ENCODE measurements around the gene CREB3L2.
"Not testable (repeated sequence)": the region's sequence is repeated elsewhere in the genome, so short reads cannot be mapped to it uniquely, and the experiment has no call there.

CREB3L2 gene

DNA sequence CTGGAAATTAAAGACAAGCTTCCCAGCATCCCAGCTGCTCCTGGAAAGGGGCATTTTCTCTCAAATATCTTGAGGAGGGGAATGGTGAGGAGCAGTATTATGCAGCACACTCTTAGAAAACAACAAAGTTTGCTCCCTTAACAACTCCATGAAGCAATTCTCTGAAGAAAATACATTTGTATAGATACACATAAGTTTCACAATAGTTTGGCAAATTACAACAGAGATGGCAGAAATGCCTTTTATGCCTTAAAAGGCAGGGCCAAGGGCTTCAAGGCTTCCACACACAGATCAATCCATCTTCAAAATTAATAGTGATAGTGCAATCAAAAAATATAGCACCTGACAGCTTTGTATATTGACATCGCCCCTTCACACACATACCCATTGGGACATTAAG, 167.3 kb downstream of the CREB3L2 start:
- Histone ChIP-seq H3K9me3 (ENCODE audit: insufficient read depth, low read length) (peaks cover 7% of the 10 kb centered on the region), H3K27ac (ENCODE audit: low read depth, low read length) (no peak overlapping the region), H3K4me3 (ENCODE audit: insufficient read depth, low read length, poor library complexity, severe bottlenecking) (no peak overlapping the region), H4K20me1 (ENCODE audit: low read depth, low read length) (no peaks in the 10 kb centered on the region), H3K79me2 (ENCODE audit: insufficient read depth, low read length) (no peaks in the 10 kb centered on the region), H2AFZ (ENCODE audit: low read depth, low read length, severe bottlenecking) (no peak overlapping the region), H3K36me3 (ENCODE audit: low read length) (no peaks in the 10 kb centered on the region), H3K27me3 (ENCODE audit: low read length) (no peaks in the 10 kb centered on the region), H3K9me2 (replicated peaks; ENCODE audit: insufficient read depth, low read length) (no peaks in the 10 kb centered on the region), H3K4me2 (ENCODE audit: low read depth, low read length, poor library complexity, severe bottlenecking) (no peak overlapping the region), H3K9ac (ENCODE audit: low read length) (no peak overlapping the region), H3F3A (ENCODE audit: insufficient read depth) (no peaks in the 10 kb centered on the region)
- TF ChIP-seq EZH2phosphoT487 (conservative IDR thresholded peaks at IDR 0.05; ENCODE audit: low read length), result no peak
- TF ChIP-seq, protein P1, sequence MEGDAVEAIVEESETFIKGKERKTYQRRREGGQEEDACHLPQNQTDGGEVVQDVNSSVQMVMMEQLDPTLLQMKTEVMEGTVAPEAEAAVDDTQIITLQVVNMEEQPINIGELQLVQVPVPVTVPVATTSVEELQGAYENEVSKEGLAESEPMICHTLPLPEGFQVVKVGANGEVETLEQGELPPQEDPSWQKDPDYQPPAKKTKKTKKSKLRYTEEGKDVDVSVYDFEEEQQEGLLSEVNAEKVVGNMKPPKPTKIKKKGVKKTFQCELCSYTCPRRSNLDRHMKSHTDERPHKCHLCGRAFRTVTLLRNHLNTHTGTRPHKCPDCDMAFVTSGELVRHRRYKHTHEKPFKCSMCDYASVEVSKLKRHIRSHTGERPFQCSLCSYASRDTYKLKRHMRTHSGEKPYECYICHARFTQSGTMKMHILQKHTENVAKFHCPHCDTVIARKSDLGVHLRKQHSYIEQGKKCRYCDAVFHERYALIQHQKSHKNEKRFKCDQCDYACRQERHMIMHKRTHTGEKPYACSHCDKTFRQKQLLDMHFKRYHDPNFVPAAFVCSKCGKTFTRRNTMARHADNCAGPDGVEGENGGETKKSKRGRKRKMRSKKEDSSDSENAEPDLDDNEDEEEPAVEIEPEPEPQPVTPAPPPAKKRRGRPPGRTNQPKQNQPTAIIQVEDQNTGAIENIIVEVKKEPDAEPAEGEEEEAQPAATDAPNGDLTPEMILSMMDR (IDR thresholded peaks at IDR 0.05; ENCODE audit: insufficient read depth, low read length, poor library complexity, severe bottlenecking), result no peak

DNA sequence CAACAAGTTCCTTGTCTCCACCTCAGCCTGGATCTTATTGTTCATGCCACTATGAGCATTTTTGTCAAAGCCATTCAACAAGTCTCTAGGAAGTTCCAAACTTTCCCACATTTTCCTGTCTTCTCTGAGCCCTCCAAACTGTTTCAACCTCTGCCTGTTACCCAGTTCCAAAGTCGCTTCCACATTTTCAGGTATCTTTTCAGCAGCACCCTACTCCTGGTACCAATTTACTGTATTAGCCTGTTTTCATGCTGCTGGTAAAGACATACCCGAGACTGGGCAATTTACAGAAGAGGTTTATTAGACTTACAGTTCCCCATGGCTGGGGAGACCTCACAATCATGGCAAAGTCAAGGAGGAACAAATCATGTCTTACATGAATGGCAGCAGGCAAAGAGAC, 168.9 kb downstream of the CREB3L2 start:
- H3K36me3 ChIP-seq (ENCODE audit: low read length); H3K9me3 ChIP-seq (ENCODE audit: insufficient read depth, low read length); H3K4me2 ChIP-seq (ENCODE audit: low read depth, low read length, poor library complexity, severe bottlenecking); H2AFZ ChIP-seq (ENCODE audit: low read depth, low read length, severe bottlenecking); H3K27me3 ChIP-seq (ENCODE audit: low read length); H3K9ac ChIP-seq (ENCODE audit: low read length); H3K27ac ChIP-seq (ENCODE audit: low read depth, low read length); H3K4me3 ChIP-seq (ENCODE audit: insufficient read depth, low read length, poor library complexity, severe bottlenecking); H4K20me1 ChIP-seq (ENCODE audit: low read depth, low read length); H3F3A ChIP-seq (ENCODE audit: insufficient read depth); H3K79me2 ChIP-seq (ENCODE audit: insufficient read depth, low read length); H3K9me2 ChIP-seq (replicated peaks; ENCODE audit: insufficient read depth, low read length): not testable (repeated sequence)

DNA sequence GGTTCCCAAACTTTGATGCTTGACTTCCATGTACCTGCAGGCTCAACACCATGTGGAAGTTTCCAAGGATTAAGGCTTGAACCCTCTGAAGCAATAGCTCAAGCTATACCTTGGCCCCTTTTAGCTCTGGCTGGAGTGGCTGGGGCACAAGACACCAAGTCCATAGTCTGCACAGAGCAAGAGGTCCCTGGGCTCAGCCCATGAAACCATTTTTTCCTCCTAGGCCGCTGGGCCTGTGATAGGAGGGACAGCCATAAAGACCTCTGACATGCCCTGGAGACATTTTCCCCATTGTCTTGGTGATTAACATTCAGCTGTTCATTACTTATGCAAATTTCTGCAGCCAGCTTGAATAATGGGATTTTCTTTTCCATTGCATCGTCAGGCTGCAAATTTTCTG, 169.5 kb downstream of the CREB3L2 start:
- peaks cover 7% of the 10 kb centered on the region for H3K9me3 ChIP-seq (ENCODE audit: insufficient read depth, low read length)
- no peaks in the 10 kb centered on the region for H3K79me2 ChIP-seq (ENCODE audit: insufficient read depth, low read length)
- no peaks in the 10 kb centered on the region for H3K27me3 ChIP-seq (ENCODE audit: low read length)
- no peaks in the 10 kb centered on the region for H3K9me2 ChIP-seq (replicated peaks; ENCODE audit: insufficient read depth, low read length)
- no peaks in the 10 kb centered on the region for H4K20me1 ChIP-seq (ENCODE audit: low read depth, low read length)
- no peaks in the 10 kb centered on the region for H3F3A ChIP-seq (ENCODE audit: insufficient read depth)
- H3K36me3 ChIP-seq (ENCODE audit: low read length), result no peaks in the 10 kb centered on the region
- no peak overlapping the region for H3K9ac ChIP-seq (ENCODE audit: low read length)
- H3K4me2 ChIP-seq (ENCODE audit: low read depth, low read length, poor library complexity, severe bottlenecking), result no peak overlapping the region
- TF ChIP-seq, protein P1 (IDR thresholded peaks at IDR 0.05; ENCODE audit: insufficient read depth, low read length, poor library complexity, severe bottlenecking), result no peak
- TF ChIP-seq EZH2phosphoT487 (conservative IDR thresholded peaks at IDR 0.05; ENCODE audit: low read length), result no peak
- no peak overlapping the region for H3K27ac ChIP-seq (ENCODE audit: low read depth, low read length)
- no peak overlapping the region for H2AFZ ChIP-seq (ENCODE audit: low read depth, low read length, severe bottlenecking)
- no peak overlapping the region for H3K4me3 ChIP-seq (ENCODE audit: insufficient read depth, low read length, poor library complexity, severe bottlenecking)

DNA sequence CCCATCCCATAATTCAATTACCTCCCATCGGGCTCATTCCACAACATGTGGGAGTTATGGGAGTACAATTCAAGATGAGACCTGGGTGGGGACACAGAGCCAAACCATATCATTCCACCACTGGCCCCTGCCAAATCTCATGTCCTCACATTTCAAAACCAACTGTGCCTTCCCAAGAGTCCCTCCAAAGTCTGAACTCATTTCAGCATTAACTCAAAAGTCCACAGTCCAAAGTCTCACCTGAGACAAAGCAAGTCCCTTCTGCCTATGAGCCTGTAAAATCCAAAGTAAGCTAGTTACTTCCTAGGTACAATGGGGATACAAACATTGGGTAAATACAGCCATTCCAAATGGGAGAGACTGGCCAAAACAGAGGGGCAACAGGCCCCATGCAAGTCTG, 170.3 kb downstream of the CREB3L2 start:
- H3K27me3 ChIP-seq (ENCODE audit: low read length); H3K27ac ChIP-seq (ENCODE audit: low read depth, low read length); H3F3A ChIP-seq (ENCODE audit: insufficient read depth); H3K4me2 ChIP-seq (ENCODE audit: low read depth, low read length, poor library complexity, severe bottlenecking); H3K9me3 ChIP-seq (ENCODE audit: insufficient read depth, low read length); H3K9me2 ChIP-seq (replicated peaks; ENCODE audit: insufficient read depth, low read length); H4K20me1 ChIP-seq (ENCODE audit: low read depth, low read length); H3K79me2 ChIP-seq (ENCODE audit: insufficient read depth, low read length); H2AFZ ChIP-seq (ENCODE audit: low read depth, low read length, severe bottlenecking); H3K9ac ChIP-seq (ENCODE audit: low read length); H3K36me3 ChIP-seq (ENCODE audit: low read length); H3K4me3 ChIP-seq (ENCODE audit: insufficient read depth, low read length, poor library complexity, severe bottlenecking): not testable (repeated sequence)

Data from SU-DHL-6 (cell line).